PC-9 (cell line): ENCODE results near the gene ATP6V0E1. TPM values are rescaled to one million over a fixed set of nuclear protein-coding genes. Genes with fewer than 3 reads are reported as not detected.

Source experiments
- BruUV-seq: library from RNA; stranded (reverse); fragments of 400-500 nt; replicated peaks from 2 replicates; lab custom pipeline; 2021; lab: Mats Ljungman, UMichigan
- CTCF ChIA-PET: fragments of 300-600 bp; sonication (Branson Sonifier 250); formaldehyde crosslinking; loops from one replicate; lab custom pipeline; 2022; ENCODE audit warnings: antibody characterized with exemption; lab: Charles Lee
- POLR2A ChIA-PET: fragments of 300-600 bp; sonication (Branson Sonifier 250); formaldehyde crosslinking; loops from one replicate; lab custom pipeline; 2022; ENCODE audit warnings: antibody characterized with exemption; ENCODE audit not compliant: unreplicated experiment; lab: Charles Lee
- DNase-seq, 2 experiments: peaks; one replicate each; pipeline versions ENCODE4 v3.0.0 to v3.0.0-alpha.2; 2015 to 2022; ENCODE audit warnings: mixed read lengths in 1 of 2
- H2AFZ ChIP-seq: fragments of 200-600 bp; sonication (generic); 2 replicates; pipeline ENCODE4 v1.8.1; 2017; ENCODE audit warnings: antibody characterized with exemption
- H3F3A ChIP-seq: fragments of 200-600 bp; sonication (generic); 2 replicates; pipeline ENCODE4 v1.8.1; 2017; ENCODE audit warnings: antibody characterized with exemption, mild to moderate bottlenecking, low read depth; ENCODE audit not compliant: insufficient read depth
- H3K27ac ChIP-seq: fragments of 200-600 bp; sonication (generic); 2 replicates; pipeline ENCODE4 v1.6.1; 2016; ENCODE audit warnings: mixed run types
- H3K27me3 ChIP-seq: fragments of 200-600 bp; sonication (generic); 2 replicates; pipeline ENCODE4 v1.6.1; 2016; ENCODE audit warnings: low read depth, mixed run types; ENCODE audit not compliant: insufficient read depth
- H3K36me3 ChIP-seq: fragments of 200-600 bp; sonication (generic); 2 replicates; pipeline ENCODE4 v1.6.1; 2016; ENCODE audit warnings: low read depth, mixed run types
- H3K4me1 ChIP-seq: fragments of 200-600 bp; sonication (generic); replicated peaks from 2 replicates; pipeline ENCODE4 v1.6.1; 2016; ENCODE audit warnings: mixed run types; ENCODE audit not compliant: insufficient read depth
- H3K4me2 ChIP-seq: fragments of 200-600 bp; sonication (generic); 2 replicates; pipeline ENCODE4 v1.6.1; 2017; ENCODE audit warnings: mixed run types
- H3K4me3 ChIP-seq: fragments of 200-600 bp; sonication (generic); 2 replicates; pipeline ENCODE4 v1.6.1; 2016; ENCODE audit warnings: mixed run types
- H3K79me2 ChIP-seq: fragments of 200-600 bp; sonication (generic); 2 replicates; pipeline ENCODE4 v1.6.1; 2017; ENCODE audit warnings: low read depth, mixed run types
- H3K9me2 ChIP-seq: fragments of 200-600 bp; sonication (generic); 2 replicates; pipeline ENCODE4 v1.8.1; 2017; ENCODE audit warnings: mild to moderate bottlenecking; ENCODE audit not compliant: insufficient read depth
- H3K9me3 ChIP-seq: fragments of 200-600 bp; sonication (generic); 2 replicates; pipeline ENCODE4 v1.8.1; 2016; ENCODE audit warnings: low read depth; ENCODE audit not compliant: insufficient read depth
- H4K20me1 ChIP-seq: fragments of 200-600 bp; sonication (generic); 2 replicates; pipeline ENCODE4 v1.8.1; 2017; ENCODE audit not compliant: insufficient read depth
- EZH2 ChIP-seq: fragments of 200-600 bp; sonication (generic); IDR thresholded peaks from 2 replicates; pipeline ENCODE4 v1.8.0; 2017; ENCODE audit warnings: antibody characterized with exemption, low read depth
- intact Hi-C: fragments of 100-400 bp; cut with micrococcal nuclease; formaldehyde crosslinking; loops from one replicate; pipeline ENCODE4 v1.10.0; 2022; ENCODE audit not compliant: unreplicated experiment
- total RNA-seq: library from RNA; stranded (reverse); gene quantifications from 2 replicates; pipeline ENCODE4 v1.2.3, GENCODE V29; 2021
- TF ChIP-seq, protein P1 (sequence below): fragments of 200-600 bp; sonication (generic); conservative IDR thresholded peaks from 2 replicates; pipeline ENCODE4 v1.6.1; 2017; ENCODE audit warnings: mixed run types, antibody characterized with exemption, mild to moderate bottlenecking, moderate library complexity

Gene ATP6V0E1
- total RNA-seq, 1 experiment from 2014 or later, result 251 TPM

DNA sequence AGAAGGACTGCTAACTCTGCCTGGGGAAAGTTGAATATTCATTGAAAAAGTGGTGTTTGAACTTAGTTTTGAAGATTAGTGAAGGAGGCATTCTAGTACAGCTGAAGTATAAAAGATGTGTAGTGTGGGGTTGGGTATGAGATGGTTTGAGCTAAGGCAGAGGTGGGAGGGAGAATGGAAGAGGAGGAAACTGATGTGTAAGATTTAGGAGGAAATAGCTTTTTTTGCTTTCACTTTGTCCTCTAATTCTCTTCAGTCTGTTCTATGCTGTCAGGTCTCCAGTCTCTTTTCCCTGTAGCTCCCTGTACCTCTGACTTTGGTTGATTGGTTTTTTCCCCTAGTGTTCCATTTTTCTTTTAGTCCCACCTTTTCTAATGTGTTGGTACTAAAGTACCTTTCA lies 81.6 kb downstream of the ATP6V0E1 start:
- H3K4me2 ChIP-seq, result no peak overlapping the region
- POLR2A ChIA-PET, result interaction anchor here (0.6 kb wide), 1 partner anchor 8 kb away, joined by 3 read pairs; no protein-coding TSS in a partner anchor
- CTCF ChIA-PET, result interaction anchor here (0.6 kb wide), 1 partner anchor 30 kb away, joined by 9 read pairs; no protein-coding TSS in a partner anchor
- no peaks in the 10 kb centered on the region for H3K9me3 ChIP-seq
- TF ChIP-seq, protein P1, sequence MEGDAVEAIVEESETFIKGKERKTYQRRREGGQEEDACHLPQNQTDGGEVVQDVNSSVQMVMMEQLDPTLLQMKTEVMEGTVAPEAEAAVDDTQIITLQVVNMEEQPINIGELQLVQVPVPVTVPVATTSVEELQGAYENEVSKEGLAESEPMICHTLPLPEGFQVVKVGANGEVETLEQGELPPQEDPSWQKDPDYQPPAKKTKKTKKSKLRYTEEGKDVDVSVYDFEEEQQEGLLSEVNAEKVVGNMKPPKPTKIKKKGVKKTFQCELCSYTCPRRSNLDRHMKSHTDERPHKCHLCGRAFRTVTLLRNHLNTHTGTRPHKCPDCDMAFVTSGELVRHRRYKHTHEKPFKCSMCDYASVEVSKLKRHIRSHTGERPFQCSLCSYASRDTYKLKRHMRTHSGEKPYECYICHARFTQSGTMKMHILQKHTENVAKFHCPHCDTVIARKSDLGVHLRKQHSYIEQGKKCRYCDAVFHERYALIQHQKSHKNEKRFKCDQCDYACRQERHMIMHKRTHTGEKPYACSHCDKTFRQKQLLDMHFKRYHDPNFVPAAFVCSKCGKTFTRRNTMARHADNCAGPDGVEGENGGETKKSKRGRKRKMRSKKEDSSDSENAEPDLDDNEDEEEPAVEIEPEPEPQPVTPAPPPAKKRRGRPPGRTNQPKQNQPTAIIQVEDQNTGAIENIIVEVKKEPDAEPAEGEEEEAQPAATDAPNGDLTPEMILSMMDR, result no peak
- no peak for TF ChIP-seq EZH2
- H3K4me1 ChIP-seq, result no peaks in the 10 kb centered on the region
- H4K20me1 ChIP-seq, result peaks cover 18% of the 10 kb centered on the region
- H3K27ac ChIP-seq, result no peak overlapping the region
- H3K9me2 ChIP-seq, result no peaks in the 10 kb centered on the region
- no peak for DNase-seq
- intact Hi-C loops, result no loop called here
- H3K79me2 ChIP-seq, result peaks cover 24% of the 10 kb centered on the region
- H2AFZ ChIP-seq, result no peak overlapping the region
- no peaks in the 10 kb centered on the region for H3F3A ChIP-seq
- no peak overlapping the region for H3K4me3 ChIP-seq
- H3K27me3 ChIP-seq, result no peaks in the 10 kb centered on the region
- BruUV-seq, result no TSS peak
- no peaks in the 10 kb centered on the region for H3K36me3 ChIP-seq

DNA sequence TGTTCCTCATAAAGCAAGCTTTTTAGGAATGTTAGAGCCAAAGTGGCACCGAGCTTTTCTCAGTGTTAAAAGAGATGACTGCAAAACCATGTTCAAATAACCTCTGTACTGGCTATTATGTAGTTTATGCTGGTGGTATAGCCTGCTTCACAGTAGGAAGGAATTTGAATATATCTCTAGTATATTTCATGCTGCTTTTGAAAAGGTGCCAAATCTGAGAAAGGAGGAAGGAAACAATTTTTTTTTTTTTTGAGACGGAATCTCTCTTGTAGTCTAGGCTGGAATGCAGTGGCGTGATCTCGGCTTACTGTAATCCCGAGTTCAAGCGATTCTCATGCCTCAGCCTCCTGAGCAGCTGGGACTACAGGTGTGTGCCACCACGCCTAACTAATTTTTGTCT lies 86.1 kb downstream of the ATP6V0E1 start:
- BruUV-seq, result no TSS peak
- TF ChIP-seq EZH2, result no peak
- TF ChIP-seq, protein P1, result no peak
- no peaks in the 10 kb centered on the region for H3K9me3 ChIP-seq
- peaks cover 3% of the 10 kb centered on the region; the same call in 1 of the 2 replicates for H3K79me2 ChIP-seq
- H2AFZ ChIP-seq, result no peak overlapping the region
- intact Hi-C loops, result no loop called here
- H3F3A ChIP-seq, result peaks cover 2% of the 10 kb centered on the region; the same call in 1 of the 2 replicates
- ChIA-PET CTCF (no interaction called here), POLR2A (interaction anchor here (0.6 kb wide), 1 partner anchor 30 kb away, joined by 3 read pairs; no protein-coding TSS in a partner anchor)
- DNase-seq, result no peak
- H3K9me2 ChIP-seq, result no peaks in the 10 kb centered on the region
- no peak overlapping the region for H3K4me3 ChIP-seq
- H3K27me3 ChIP-seq, result no peaks in the 10 kb centered on the region
- peaks cover 3% of the 10 kb centered on the region for H4K20me1 ChIP-seq
- peaks cover 17% of the 10 kb centered on the region for H3K4me1 ChIP-seq
- no peak overlapping the region for H3K27ac ChIP-seq
- no peaks in the 10 kb centered on the region for H3K36me3 ChIP-seq
- no peak overlapping the region for H3K4me2 ChIP-seq

DNA sequence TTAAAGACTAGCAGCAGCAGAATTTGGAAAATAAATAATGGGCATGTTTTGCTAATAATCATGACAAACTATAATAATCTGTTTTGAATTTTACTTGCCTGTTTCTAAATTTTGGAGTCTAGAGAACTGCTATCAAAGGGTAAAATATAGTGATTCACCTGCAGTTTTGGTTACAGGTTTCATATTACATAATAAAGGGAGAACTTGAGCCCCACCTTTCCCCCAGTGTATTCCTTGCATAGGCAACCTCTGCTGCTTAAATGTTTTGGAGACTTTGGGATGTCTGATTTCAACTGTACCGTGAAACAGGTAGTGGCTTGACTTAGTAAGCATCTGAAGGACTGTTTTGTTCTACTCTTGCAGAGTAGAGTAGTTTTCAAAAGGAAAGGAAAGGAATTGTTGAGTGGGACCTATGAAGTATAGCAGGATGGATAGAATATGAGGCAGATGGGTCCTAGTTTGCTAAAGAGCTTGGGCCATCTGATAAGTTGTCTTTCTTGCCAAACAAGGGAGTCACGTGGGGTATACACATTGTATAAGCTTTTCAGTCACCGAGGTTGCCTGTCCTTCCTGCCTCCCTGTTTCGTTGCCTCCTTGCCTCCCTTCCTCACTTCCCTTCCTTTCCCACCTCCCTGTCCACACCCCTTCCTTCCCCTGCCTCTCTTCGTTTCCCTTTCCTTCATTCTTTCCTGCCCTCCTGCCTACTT lies 91.7 kb downstream of the ATP6V0E1 start:
- H3F3A ChIP-seq, result peaks cover 19% of the 10 kb centered on the region
- DNase-seq, result peak; percentile 37 to 78
- H3K27ac ChIP-seq, result peak overlapping the region; percentile 90
- intact Hi-C loops, result loop anchor here (1.0 kb wide), 1 partner anchor 18 kb away; no protein-coding TSS in a partner anchor
- TF ChIP-seq, protein P1, result no peak
- TF ChIP-seq EZH2, result no peak
- peaks cover 21% of the 10 kb centered on the region for H3K79me2 ChIP-seq
- H3K4me2 ChIP-seq, result peak overlapping the region; percentile 93
- H4K20me1 ChIP-seq, result no peaks in the 10 kb centered on the region
- H3K9me2 ChIP-seq, result no peaks in the 10 kb centered on the region
- no TSS peak for BruUV-seq
- no peak overlapping the region for H2AFZ ChIP-seq
- H3K4me3 ChIP-seq, result peak overlapping the region; percentile 31
- no peaks in the 10 kb centered on the region for H3K27me3 ChIP-seq
- peaks cover 39% of the 10 kb centered on the region for H3K4me1 ChIP-seq
- H3K9me3 ChIP-seq, result no peaks in the 10 kb centered on the region
- H3K36me3 ChIP-seq, result no peaks in the 10 kb centered on the region
- CTCF ChIA-PET, result interaction anchor here (0.6 kb wide), 1 partner anchor 15 kb away, joined by 6 read pairs; no protein-coding TSS in a partner anchor
- POLR2A ChIA-PET, result interaction anchor here (0.5 kb wide), 1 partner anchor 16 kb away, joined by 3 read pairs; no protein-coding TSS in a partner anchor
